HL-60 (cell line): ENCODE results near the gene ZNF839.
"Not testable (repeated sequence)": the region's sequence is repeated elsewhere in the genome, so short reads cannot be mapped to it uniquely, and the experiment has no call there.

Source experiments
- DNase-seq, 2 experiments: peaks; one replicate each; pipeline ENCODE4 v3.0.0-alpha.2; 2010 to 2020; ENCODE audit warnings: low read depth in 1 of 2, low spot score in 1 of 2
- H3K27ac ChIP-seq: fragments of 250-450 bp; sonication (Bioruptor Pico); replicated peaks from 2 replicates; pipeline ENCODE4 v1.5.1; 2020; ENCODE audit warnings: mild to moderate bottlenecking, moderate library complexity
- H3K27me3 ChIP-seq: fragments of 250-450 bp; sonication (Bioruptor Pico); 2 replicates; pipeline ENCODE4 v1.5.1; 2021; ENCODE audit warnings: mild to moderate bottlenecking, moderate library complexity; ENCODE audit not compliant: insufficient read depth, poor library complexity, severe bottlenecking
- H3K4me3 ChIP-seq: replicated peaks from 2 replicates; pipeline ENCODE4 v1.5.1; 2011; ENCODE audit warnings: mild to moderate bottlenecking, control low read depth, low read length; ENCODE audit not compliant: insufficient read depth
- GABPA ChIP-seq: IDR thresholded peaks from 2 replicates; pipeline ENCODE4 v1.6.1; 2012; ENCODE audit warnings: low read depth
- POLR2AphosphoS5 ChIP-seq: IDR thresholded peaks from 2 replicates; pipeline ENCODE4 v1.6.1; 2012; ENCODE audit warnings: low read depth
- SPI1 ChIP-seq: IDR thresholded peaks from 2 replicates; pipeline ENCODE4 v1.6.1; 2012; ENCODE audit warnings: low read depth, mild to moderate bottlenecking, borderline replicate concordance
- TF ChIP-seq, protein P1 (sequence below): IDR thresholded peaks from one replicate; pipeline ENCODE4 v1.5.1; 2011; ENCODE audit warnings: low read length, control low read depth, inconsistent platforms; ENCODE audit not compliant: insufficient read depth
- TF ChIP-seq, protein P2 (sequence below): IDR thresholded peaks from 2 replicates; pipeline ENCODE4 v1.6.1; 2012; ENCODE audit warnings: low read depth; ENCODE audit not compliant: insufficient replicate concordance

The ZNF839 gene

DNA sequence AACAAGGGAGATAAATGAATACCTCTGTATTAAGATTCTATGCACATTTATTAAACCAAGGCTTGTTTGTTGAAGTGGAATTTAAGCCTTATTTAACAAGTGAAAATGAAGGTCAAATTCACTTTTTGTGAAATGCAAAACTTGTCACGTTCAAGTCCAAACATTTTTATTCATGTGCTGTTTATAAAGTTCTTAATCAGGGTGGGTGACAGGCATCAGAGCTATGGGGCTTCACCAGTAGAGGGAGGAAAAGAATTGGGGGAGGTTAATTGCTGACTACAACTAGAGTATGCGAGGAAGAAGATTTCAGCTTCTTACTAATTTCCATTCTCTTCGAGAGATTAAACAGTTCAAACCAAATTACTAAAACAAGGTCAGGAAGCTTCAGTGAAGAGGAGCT is 24.3 kb upstream of the ZNF839 start:
- DNase-seq = no peak
- H3K27me3 ChIP-seq = no peaks in the 10 kb centered on the region
- H3K4me3 ChIP-seq = no peak overlapping the region
- TF ChIP-seq GABPA (no peak), POLR2AphosphoS5 (no peak), SPI1 (no peak)
- TF ChIP-seq, protein P1, sequence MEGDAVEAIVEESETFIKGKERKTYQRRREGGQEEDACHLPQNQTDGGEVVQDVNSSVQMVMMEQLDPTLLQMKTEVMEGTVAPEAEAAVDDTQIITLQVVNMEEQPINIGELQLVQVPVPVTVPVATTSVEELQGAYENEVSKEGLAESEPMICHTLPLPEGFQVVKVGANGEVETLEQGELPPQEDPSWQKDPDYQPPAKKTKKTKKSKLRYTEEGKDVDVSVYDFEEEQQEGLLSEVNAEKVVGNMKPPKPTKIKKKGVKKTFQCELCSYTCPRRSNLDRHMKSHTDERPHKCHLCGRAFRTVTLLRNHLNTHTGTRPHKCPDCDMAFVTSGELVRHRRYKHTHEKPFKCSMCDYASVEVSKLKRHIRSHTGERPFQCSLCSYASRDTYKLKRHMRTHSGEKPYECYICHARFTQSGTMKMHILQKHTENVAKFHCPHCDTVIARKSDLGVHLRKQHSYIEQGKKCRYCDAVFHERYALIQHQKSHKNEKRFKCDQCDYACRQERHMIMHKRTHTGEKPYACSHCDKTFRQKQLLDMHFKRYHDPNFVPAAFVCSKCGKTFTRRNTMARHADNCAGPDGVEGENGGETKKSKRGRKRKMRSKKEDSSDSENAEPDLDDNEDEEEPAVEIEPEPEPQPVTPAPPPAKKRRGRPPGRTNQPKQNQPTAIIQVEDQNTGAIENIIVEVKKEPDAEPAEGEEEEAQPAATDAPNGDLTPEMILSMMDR = no peak
- TF ChIP-seq, protein P2, sequence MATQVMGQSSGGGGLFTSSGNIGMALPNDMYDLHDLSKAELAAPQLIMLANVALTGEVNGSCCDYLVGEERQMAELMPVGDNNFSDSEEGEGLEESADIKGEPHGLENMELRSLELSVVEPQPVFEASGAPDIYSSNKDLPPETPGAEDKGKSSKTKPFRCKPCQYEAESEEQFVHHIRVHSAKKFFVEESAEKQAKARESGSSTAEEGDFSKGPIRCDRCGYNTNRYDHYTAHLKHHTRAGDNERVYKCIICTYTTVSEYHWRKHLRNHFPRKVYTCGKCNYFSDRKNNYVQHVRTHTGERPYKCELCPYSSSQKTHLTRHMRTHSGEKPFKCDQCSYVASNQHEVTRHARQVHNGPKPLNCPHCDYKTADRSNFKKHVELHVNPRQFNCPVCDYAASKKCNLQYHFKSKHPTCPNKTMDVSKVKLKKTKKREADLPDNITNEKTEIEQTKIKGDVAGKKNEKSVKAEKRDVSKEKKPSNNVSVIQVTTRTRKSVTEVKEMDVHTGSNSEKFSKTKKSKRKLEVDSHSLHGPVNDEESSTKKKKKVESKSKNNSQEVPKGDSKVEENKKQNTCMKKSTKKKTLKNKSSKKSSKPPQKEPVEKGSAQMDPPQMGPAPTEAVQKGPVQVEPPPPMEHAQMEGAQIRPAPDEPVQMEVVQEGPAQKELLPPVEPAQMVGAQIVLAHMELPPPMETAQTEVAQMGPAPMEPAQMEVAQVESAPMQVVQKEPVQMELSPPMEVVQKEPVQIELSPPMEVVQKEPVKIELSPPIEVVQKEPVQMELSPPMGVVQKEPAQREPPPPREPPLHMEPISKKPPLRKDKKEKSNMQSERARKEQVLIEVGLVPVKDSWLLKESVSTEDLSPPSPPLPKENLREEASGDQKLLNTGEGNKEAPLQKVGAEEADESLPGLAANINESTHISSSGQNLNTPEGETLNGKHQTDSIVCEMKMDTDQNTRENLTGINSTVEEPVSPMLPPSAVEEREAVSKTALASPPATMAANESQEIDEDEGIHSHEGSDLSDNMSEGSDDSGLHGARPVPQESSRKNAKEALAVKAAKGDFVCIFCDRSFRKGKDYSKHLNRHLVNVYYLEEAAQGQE = no peak
- H3K27ac ChIP-seq = no peak overlapping the region

DNA sequence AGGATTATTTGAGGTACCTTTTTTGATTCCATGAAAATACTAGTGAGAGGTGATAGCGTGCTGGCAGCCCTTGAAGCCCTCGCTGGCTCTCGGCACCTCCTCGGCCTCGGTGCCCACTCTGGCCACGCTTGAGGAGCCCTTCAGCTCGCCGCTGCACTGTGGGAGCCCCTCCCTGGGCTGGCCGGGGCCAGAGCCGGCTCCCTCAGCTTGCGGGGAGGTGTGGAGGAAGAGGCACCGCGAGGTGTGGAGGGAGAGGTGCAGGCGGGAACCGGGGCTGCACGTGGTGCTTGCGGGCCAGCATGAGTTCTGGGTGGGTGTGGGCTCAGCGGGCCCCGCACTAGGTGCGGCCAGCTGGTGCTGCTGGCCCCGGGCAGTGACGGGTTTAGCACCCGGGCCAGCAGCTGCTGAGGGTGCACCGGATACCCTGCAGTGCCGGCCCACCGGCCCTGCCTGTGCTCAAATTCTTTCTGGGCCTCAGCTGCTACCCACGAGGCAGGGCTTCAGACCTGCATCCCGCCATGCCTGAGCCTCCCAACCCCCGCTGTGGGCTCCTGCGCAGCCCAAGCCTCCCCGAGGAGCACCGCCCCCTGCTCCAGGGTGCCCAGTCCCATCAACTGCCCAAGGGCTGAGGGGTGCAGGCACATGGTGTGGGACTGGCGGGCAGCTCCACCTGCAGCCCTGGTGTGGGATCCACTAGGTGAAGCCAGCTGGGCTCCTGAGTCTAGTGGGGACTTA is 21.9 kb upstream of the ZNF839 start:
- no peak overlapping the region for H3K4me3 ChIP-seq
- no peak for DNase-seq
- no peaks in the 10 kb centered on the region for H3K27me3 ChIP-seq
- TF ChIP-seq, protein P1 = no peak
- TF ChIP-seq, protein P2 = no peak
- no peak for TF ChIP-seq GABPA
- TF ChIP-seq POLR2AphosphoS5 = no peak
- TF ChIP-seq SPI1 = no peak
- H3K27ac ChIP-seq = no peak overlapping the region

DNA sequence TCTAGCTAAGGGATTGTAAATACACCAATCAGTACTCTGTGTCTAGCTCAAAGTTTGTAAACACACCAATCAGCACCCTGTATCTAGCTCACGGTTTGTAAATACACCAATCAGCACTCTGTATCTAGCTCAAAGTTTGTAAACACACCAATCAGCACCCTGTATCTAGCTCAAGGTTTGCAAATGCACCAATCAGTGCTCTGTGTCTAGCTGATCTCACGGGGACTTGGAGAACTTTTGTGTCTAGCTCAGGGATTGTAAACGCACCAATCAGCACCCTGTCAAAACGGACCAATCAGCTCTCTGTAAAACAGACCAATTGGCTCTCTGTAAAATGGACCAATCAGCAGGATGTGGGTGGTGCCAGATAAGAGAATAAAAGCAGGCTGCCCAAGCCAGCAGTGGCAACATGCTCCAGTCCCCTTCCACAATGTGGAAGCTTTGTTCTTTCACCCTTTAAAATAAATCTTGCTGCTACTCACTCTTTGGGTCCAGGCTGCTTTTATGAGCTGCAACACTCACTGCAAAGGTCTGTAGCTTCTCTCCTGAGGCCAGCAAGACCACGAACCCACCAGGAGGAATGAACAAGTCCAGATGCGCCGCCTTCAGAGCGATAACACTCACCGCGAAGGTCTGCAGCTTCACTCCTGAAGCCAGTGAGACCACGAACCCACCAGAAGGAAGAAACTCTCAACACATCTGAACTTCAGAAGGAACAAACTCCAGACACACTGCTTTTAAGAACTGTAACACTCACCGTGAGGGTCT is 21.1 kb upstream of the ZNF839 start:
- not testable (repeated sequence) for H3K4me3 ChIP-seq, H3K27ac ChIP-seq, DNase-seq, H3K27me3 ChIP-seq

DNA sequence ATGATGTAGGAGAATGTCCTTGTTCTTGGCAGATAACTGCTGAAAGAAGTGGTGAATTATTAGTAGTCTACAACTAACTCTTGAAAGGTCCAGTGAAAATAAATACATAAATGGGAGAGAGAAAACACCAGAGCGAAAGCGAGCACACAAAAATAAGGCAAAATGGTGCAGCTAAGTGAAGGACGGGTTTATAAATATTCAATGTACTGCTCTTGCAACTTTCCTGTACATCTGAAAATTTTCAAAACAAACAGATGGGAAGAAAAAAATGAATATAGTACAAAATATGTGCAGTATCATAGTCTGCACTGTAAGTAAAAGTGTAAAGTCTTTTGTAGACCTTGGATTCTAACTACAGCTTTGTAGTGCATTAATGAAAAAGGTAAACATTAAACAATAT is 15.9 kb upstream of the ZNF839 start:
- TF ChIP-seq GABPA (no peak), POLR2AphosphoS5 (no peak), SPI1 (no peak)
- TF ChIP-seq, protein P1 = no peak
- TF ChIP-seq, protein P2 = no peak
- Histone ChIP-seq H3K27ac (no peak overlapping the region), H3K4me3 (no peak overlapping the region), H3K27me3 (no peaks in the 10 kb centered on the region)
- no peak for DNase-seq
